Measurements from ENCODE around the gene ZNF577. TPM values are rescaled to one million over a fixed set of nuclear protein-coding genes. Genes with fewer than 3 reads are reported as not detected.

Gene ZNF577
- total RNA-seq, 2 experiments from 2014 or later: 4.5 to 4.8 TPM

Other genes starting within 250 kb of the ZNF577 start
- under 1 TPM; 0.14 to 0.36 TPM for gene SIGLEC14, start 241.1 kb downstream of the ZNF577 start, total RNA-seq
- 1 to 10 TPM; 2.0 to 2.1 TPM for gene SPACA6, start 194.6 kb downstream of the ZNF577 start, total RNA-seq
- not detected for gene HAS1, start 164.0 kb downstream of the ZNF577 start, total RNA-seq
- not detected for gene FPR1, start 136.1 kb downstream of the ZNF577 start, total RNA-seq
- not detected for gene FPR2, start 126.8 kb downstream of the ZNF577 start, total RNA-seq
- gene FPR3, start 92.8 kb downstream of the ZNF577 start, total RNA-seq: not detected
- 10 to 100 TPM; 12.1 to 12.2 TPM for gene ZNF649, start 17.1 kb upstream of the ZNF577 start, total RNA-seq
- gene ZNF613, start 39.5 kb upstream of the ZNF577 start, total RNA-seq: 1 to 10 TPM; 4.3 to 4.5 TPM
- 10 to 100 TPM; 11.3 to 11.4 TPM for gene ZNF350, start 98.9 kb upstream of the ZNF577 start, total RNA-seq
- gene ZNF615, start 120.3 kb upstream of the ZNF577 start, total RNA-seq: 1 to 10 TPM; 8.4 to 8.5 TPM
- 10 to 100 TPM; 15.4 to 17.4 TPM for gene ZNF614, start 140.4 kb upstream of the ZNF577 start, total RNA-seq
- 10 to 100 TPM; 13.7 to 14.9 TPM for gene ZNF432, start 160.9 kb upstream of the ZNF577 start, total RNA-seq
- gene ZNF841, start 207.8 kb upstream of the ZNF577 start, total RNA-seq: 10 to 100 TPM; 16.4 to 17.9 TPM

Measured in activated naive CD8-positive, alpha-beta T cell treated with anti-CD3 and anti-CD28 coated beads for 36 hours (primary cell).